ENCODE results near the gene B4GALT1.

The B4GALT1 gene

GRCh38 chr9:33139421-33140228 lies 27.5 kb downstream of the B4GALT1 start:
- Histone ChIP-seq H3K27ac (ENCODE audit: insufficient read depth in 1 of 2, low read depth in 1 of 2, low read length in 2 of 2, poor library complexity in 1 of 2, severe bottlenecking in 2 of 2) (no peak overlapping the region), H3K4me1 (ENCODE audit: control extremely low read depth in 1 of 4, control insufficient read depth in 4 of 4, insufficient read depth in 4 of 4, low read length in 3 of 4) (peaks cover 11 to 69% (median 27%) of the 10 kb centered on the region in 4 experiments), H3K9me3 (ENCODE audit: control extremely low read depth in 1 of 5, control insufficient read depth in 4 of 5, insufficient read depth in 2 of 5, low read depth in 1 of 5, low read length in 4 of 5) (no peaks in the 10 kb centered on the region), H3K36me3 (ENCODE audit: control insufficient read depth in 4 of 4, insufficient read depth in 4 of 4, low read length in 3 of 4) (peaks cover 0 to 5% (median 2%) of the 10 kb centered on the region in 4 experiments), H3K27me3 (replicated peaks in 2 of 5; ENCODE audit: control insufficient read depth in 4 of 5, insufficient read depth in 5 of 5, low read length in 4 of 5) (no peaks in the 10 kb centered on the region), H3K4me3 (ENCODE audit: control insufficient read depth in 1 of 7, extremely low read depth in 1 of 7, insufficient read depth in 4 of 7, low read depth in 2 of 7, low read length in 6 of 7) (no peak overlapping the region)
- no peak for DNase-seq
- POLR2A ChIA-PET: no interaction called here
- 98% methylated on average over 17 of the region's 18 CpGs for WGBS (ENCODE audit: insufficient coverage)
- CTCF ChIA-PET: interaction anchor here (1.0 to 2.0 kb wide), 4 partner anchors 9 to 19 kb away, joined by 3 to 7 read pairs (median 4); no protein-coding TSS in a partner anchor

- Histone ChIP-seq H3K4me3 (ENCODE audit: control insufficient read depth in 1 of 7, extremely low read depth in 1 of 7, insufficient read depth in 4 of 7, low read depth in 2 of 7, low read length in 6 of 7) (no peak overlapping the region), H3K9me3 (ENCODE audit: control extremely low read depth in 1 of 5, control insufficient read depth in 4 of 5, insufficient read depth in 2 of 5, low read depth in 1 of 5, low read length in 4 of 5) (no peaks in the 10 kb centered on the region), H3K27ac (ENCODE audit: insufficient read depth in 1 of 2, low read depth in 1 of 2, low read length in 2 of 2, poor library complexity in 1 of 2, severe bottlenecking in 2 of 2) (no peak overlapping the region), H3K36me3 (ENCODE audit: control insufficient read depth in 4 of 4, insufficient read depth in 4 of 4, low read length in 3 of 4) (peaks cover 0 to 9% (median 5%) of the 10 kb centered on the region in 4 experiments), H3K27me3 (replicated peaks in 2 of 5; ENCODE audit: control insufficient read depth in 4 of 5, insufficient read depth in 5 of 5, low read length in 4 of 5) (no peaks in the 10 kb centered on the region), H3K4me1 (ENCODE audit: control extremely low read depth in 1 of 4, control insufficient read depth in 4 of 4, insufficient read depth in 4 of 4, low read length in 3 of 4) (peaks cover 11 to 63% (median 27%) of the 10 kb centered on the region in 4 experiments)
- WGBS (ENCODE audit: insufficient coverage): 97% methylated on average over 5 of the region's 7 CpGs
- CTCF ChIA-PET: interaction anchor here (1.4 to 1.6 kb wide), 2 partner anchors 9 to 19 kb away, joined by 3 to 5 read pairs; no protein-coding TSS in a partner anchor
- no peak for DNase-seq
- POLR2A ChIA-PET: no interaction called here
Observed at GRCh38 chr9:33138768-33139167, 28.4 kb downstream of the B4GALT1 start.

- 88% methylated on average over 8 of the region's 11 CpGs for WGBS (ENCODE audit: insufficient coverage)
Observed at GRCh38 chr9:33137781-33138264, 29.3 kb downstream of the B4GALT1 start.

GRCh38 chr9:33136721-33137670 lies 30.1 kb downstream of the B4GALT1 start:
- peak in 1 of 3 donors; percentile 39 for DNase-seq
- Histone ChIP-seq H3K27me3 (replicated peaks in 2 of 5; ENCODE audit: control insufficient read depth in 4 of 5, insufficient read depth in 5 of 5, low read length in 4 of 5) (no peaks in the 10 kb centered on the region), H3K27ac (ENCODE audit: insufficient read depth in 1 of 2, low read depth in 1 of 2, low read length in 2 of 2, poor library complexity in 1 of 2, severe bottlenecking in 2 of 2) (peak overlapping the region in 1 of 2 experiments; percentile 25), H3K36me3 (ENCODE audit: control insufficient read depth in 4 of 4, insufficient read depth in 4 of 4, low read length in 3 of 4) (peaks cover 0 to 18% (median 15%) of the 10 kb centered on the region in 4 experiments), H3K4me3 (ENCODE audit: control insufficient read depth in 1 of 7, extremely low read depth in 1 of 7, insufficient read depth in 4 of 7, low read depth in 2 of 7, low read length in 6 of 7) (no peak overlapping the region), H3K9me3 (ENCODE audit: control extremely low read depth in 1 of 5, control insufficient read depth in 4 of 5, insufficient read depth in 2 of 5, low read depth in 1 of 5, low read length in 4 of 5) (no peaks in the 10 kb centered on the region), H3K4me1 (ENCODE audit: control extremely low read depth in 1 of 4, control insufficient read depth in 4 of 4, insufficient read depth in 4 of 4, low read length in 3 of 4) (peaks cover 6 to 50% (median 24%) of the 10 kb centered on the region in 4 experiments)
- POLR2A ChIA-PET: interaction anchor here (1.0 kb wide), 1 partner anchor 66 kb away, joined by 6 read pairs; no protein-coding TSS in a partner anchor
- CTCF ChIA-PET: interaction anchor here (1.0 to 3.3 kb wide), 5 partner anchors 10 to 34 kb away, joined by 5 to 20 read pairs (median 9); no protein-coding TSS in a partner anchor
- WGBS (ENCODE audit: insufficient coverage): 89% methylated on average over 9 of the region's 10 CpGs

More at GRCh38 chr9:33137781-33138264, 29.3 kb downstream of the B4GALT1 start:
- Histone ChIP-seq H3K9me3 (ENCODE audit: control extremely low read depth in 1 of 5, control insufficient read depth in 4 of 5, insufficient read depth in 2 of 5, low read depth in 1 of 5, low read length in 4 of 5) (no peaks in the 10 kb centered on the region), H3K27ac (ENCODE audit: insufficient read depth in 1 of 2, low read depth in 1 of 2, low read length in 2 of 2, poor library complexity in 1 of 2, severe bottlenecking in 2 of 2) (peak overlapping the region in 1 of 2 experiments; percentile 25), H3K4me1 (ENCODE audit: control extremely low read depth in 1 of 4, control insufficient read depth in 4 of 4, insufficient read depth in 4 of 4, low read length in 3 of 4) (peaks cover 6 to 54% (median 26%) of the 10 kb centered on the region in 4 experiments), H3K36me3 (ENCODE audit: control insufficient read depth in 4 of 4, insufficient read depth in 4 of 4, low read length in 3 of 4) (peaks cover 0 to 17% (median 12%) of the 10 kb centered on the region in 4 experiments), H3K27me3 (replicated peaks in 2 of 5; ENCODE audit: control insufficient read depth in 4 of 5, insufficient read depth in 5 of 5, low read length in 4 of 5) (no peaks in the 10 kb centered on the region), H3K4me3 (ENCODE audit: control insufficient read depth in 1 of 7, extremely low read depth in 1 of 7, insufficient read depth in 4 of 7, low read depth in 2 of 7, low read length in 6 of 7) (no peak overlapping the region)
- CTCF ChIA-PET: interaction anchor here (3.3 kb wide), 1 partner anchor 11 kb away, joined by 20 read pairs; no protein-coding TSS in a partner anchor
- POLR2A ChIA-PET: no interaction called here
- no peak for DNase-seq

GRCh38 chr9:33135470-33135958 lies 31.6 kb downstream of the B4GALT1 start:
- peaks cover 0 to 21% (median 18%) of the 10 kb centered on the region in 4 experiments for H3K36me3 ChIP-seq (ENCODE audit: control insufficient read depth in 4 of 4, insufficient read depth in 4 of 4, low read length in 3 of 4)
- ChIA-PET POLR2A (interaction anchor here (1.0 kb wide), 1 partner anchor 67 kb away, joined by 6 read pairs; no protein-coding TSS in a partner anchor), CTCF (interaction anchor here (0.9 to 3.3 kb wide), 8 partner anchors 8 to 91 kb away, joined by 3 to 20 read pairs (median 4); no protein-coding TSS in a partner anchor)
- H3K4me1 ChIP-seq (ENCODE audit: control extremely low read depth in 1 of 4, control insufficient read depth in 4 of 4, insufficient read depth in 4 of 4, low read length in 3 of 4): peaks cover 6 to 40% (median 24%) of the 10 kb centered on the region in 4 experiments
- peak; percentile 60 to 90 (median 86) for DNase-seq
- peak overlapping the region in 3 of 7 experiments; percentile 20 to 40 (median 30) for H3K4me3 ChIP-seq (ENCODE audit: control insufficient read depth in 1 of 7, extremely low read depth in 1 of 7, insufficient read depth in 4 of 7, low read depth in 2 of 7, low read length in 6 of 7)
- no peaks in the 10 kb centered on the region for H3K27me3 ChIP-seq (replicated peaks in 2 of 5; ENCODE audit: control insufficient read depth in 4 of 5, insufficient read depth in 5 of 5, low read length in 4 of 5)
- H3K9me3 ChIP-seq (ENCODE audit: control extremely low read depth in 1 of 5, control insufficient read depth in 4 of 5, insufficient read depth in 2 of 5, low read depth in 1 of 5, low read length in 4 of 5): no peaks in the 10 kb centered on the region
- H3K27ac ChIP-seq (ENCODE audit: insufficient read depth in 1 of 2, low read depth in 1 of 2, low read length in 2 of 2, poor library complexity in 1 of 2, severe bottlenecking in 2 of 2): peak overlapping the region in 1 of 2 experiments; percentile 45
- WGBS (ENCODE audit: insufficient coverage): 13% methylated on average over 5 of the region's 8 CpGs

GRCh38 chr9:33135031-33135461 lies 32.1 kb downstream of the B4GALT1 start:
- peak overlapping the region in 2 of 7 experiments; percentile 30 to 40 for H3K4me3 ChIP-seq (ENCODE audit: control insufficient read depth in 1 of 7, extremely low read depth in 1 of 7, insufficient read depth in 4 of 7, low read depth in 2 of 7, low read length in 6 of 7)
- ChIA-PET CTCF (interaction anchor here (1.3 to 3.3 kb wide), 6 partner anchors 8 to 36 kb away, joined by 3 to 20 read pairs (median 7); no protein-coding TSS in a partner anchor), POLR2A (interaction anchor here (0.6 kb wide), 1 partner anchor 36 kb away, joined by 3 read pairs; no protein-coding TSS in a partner anchor)
- no peaks in the 10 kb centered on the region for H3K27me3 ChIP-seq (replicated peaks in 2 of 5; ENCODE audit: control insufficient read depth in 4 of 5, insufficient read depth in 5 of 5, low read length in 4 of 5)
- H3K4me1 ChIP-seq (ENCODE audit: control extremely low read depth in 1 of 4, control insufficient read depth in 4 of 4, insufficient read depth in 4 of 4, low read length in 3 of 4): peaks cover 9 to 40% (median 27%) of the 10 kb centered on the region in 4 experiments
- H3K9me3 ChIP-seq (ENCODE audit: control extremely low read depth in 1 of 5, control insufficient read depth in 4 of 5, insufficient read depth in 2 of 5, low read depth in 1 of 5, low read length in 4 of 5): no peaks in the 10 kb centered on the region
- no peak for DNase-seq
- peaks cover 0 to 21% (median 19%) of the 10 kb centered on the region in 4 experiments for H3K36me3 ChIP-seq (ENCODE audit: control insufficient read depth in 4 of 4, insufficient read depth in 4 of 4, low read length in 3 of 4)
- 95% methylated on average over 7 of the region's 8 CpGs for whole genome bisulfite sequencing (ENCODE audit: insufficient coverage)
- peak overlapping the region in 1 of 2 experiments; percentile 45 for H3K27ac ChIP-seq (ENCODE audit: insufficient read depth in 1 of 2, low read depth in 1 of 2, low read length in 2 of 2, poor library complexity in 1 of 2, severe bottlenecking in 2 of 2)

All from common myeloid progenitor, CD34-positive (primary cell).